ENCODE measurements around the gene ARHGEF4. TPM values are rescaled to one million over a fixed set of nuclear protein-coding genes. Genes with fewer than 3 reads are reported as not detected.
"Not testable (repeated sequence)": the region's sequence is repeated elsewhere in the genome, so short reads cannot be mapped to it uniquely, and the experiment has no call there.

The ARHGEF4 gene
- total RNA-seq, 2 donors from 2014 or later: 50.3 to 54.7 TPM

GRCh38 chr2:130898553-130898952 is 61.8 kb downstream of the ARHGEF4 start:
- TF ChIP-seq CTCF (conservative IDR thresholded peaks at IDR 0.05): no peak
- Histone ChIP-seq H3K4me3 (ENCODE audit: low read length) (no peak overlapping the region), H3K27me3 (ENCODE audit: control insufficient read depth, insufficient read depth, low read length, poor library complexity, severe bottlenecking) (peaks cover 17% of the 10 kb centered on the region), H3K27ac (ENCODE audit: low read depth, low read length) (no peak overlapping the region), H3K36me3 (ENCODE audit: control insufficient read depth, insufficient read depth, low read length) (no peaks in the 10 kb centered on the region), H3K4me1 (ENCODE audit: control insufficient read depth, insufficient read depth, low read length) (no peaks in the 10 kb centered on the region), H3K9ac (ENCODE audit: extremely low read depth, low read length, poor library complexity, severe bottlenecking) (no peak overlapping the region), H3K9me3 (ENCODE audit: control insufficient read depth, low read length) (no peaks in the 10 kb centered on the region)
- WGBS, 2 experiments (ENCODE audit: insufficient coverage in 1 of 2, insufficient read length in 1 of 2): 80 to 83% methylated on average over 1 to 4 of the region's 4 CpGs
- DNase-seq: no peak
- Mint-ChIP-seq H3K27ac (no peak overlapping the region), H3K27me3 (ENCODE audit: insufficient read depth) (peaks cover 14% of the 10 kb centered on the region), H3K4me3 (no peak overlapping the region), H3K36me3 (ENCODE audit: low read depth) (no peaks in the 10 kb centered on the region), H3K4me1 (peaks cover 5% of the 10 kb centered on the region), H3K9me3 (peaks cover 1% of the 10 kb centered on the region)

- no peak overlapping the region for H3K9ac ChIP-seq (ENCODE audit: extremely low read depth, low read length, poor library complexity, severe bottlenecking)
- Mint-ChIP-seq H3K9me3 (peaks cover 3% of the 10 kb centered on the region), H3K4me3 (no peak overlapping the region), H3K27me3 (ENCODE audit: insufficient read depth) (peaks cover 14% of the 10 kb centered on the region), H3K4me1 (peaks cover 5% of the 10 kb centered on the region), H3K36me3 (ENCODE audit: low read depth) (no peaks in the 10 kb centered on the region), H3K27ac (no peak overlapping the region)
- no peaks in the 10 kb centered on the region for H3K9me3 ChIP-seq (ENCODE audit: control insufficient read depth, low read length)
- H3K36me3 ChIP-seq (ENCODE audit: control insufficient read depth, insufficient read depth, low read length): no peaks in the 10 kb centered on the region
- no peak for DNase-seq
- no peaks in the 10 kb centered on the region for H3K4me1 ChIP-seq (ENCODE audit: control insufficient read depth, insufficient read depth, low read length)
- peaks cover 17% of the 10 kb centered on the region for H3K27me3 ChIP-seq (ENCODE audit: control insufficient read depth, insufficient read depth, low read length, poor library complexity, severe bottlenecking)
- no peak for TF ChIP-seq CTCF (conservative IDR thresholded peaks at IDR 0.05)
- no peak overlapping the region for H3K27ac ChIP-seq (ENCODE audit: low read depth, low read length)
- no peak overlapping the region for H3K4me3 ChIP-seq (ENCODE audit: low read length)
- WGBS, 2 experiments (ENCODE audit: insufficient coverage in 1 of 2, insufficient read length in 1 of 2): 82 to 87% methylated on average over 4 to 5 of the region's 5 CpGs
Observed at GRCh38 chr2:130899306-130899705, 62.6 kb downstream of the ARHGEF4 start.

GRCh38 chr2:130901061-130901460 is 64.3 kb downstream of the ARHGEF4 start:
- WGBS, 2 experiments (ENCODE audit: insufficient coverage in 1 of 2, insufficient read length in 1 of 2): 80 to 82% methylated on average over 3 of the region's 3 CpGs
- H3K9me3 Mint-ChIP-seq: peaks cover 10% of the 10 kb centered on the region

GRCh38 chr2:130901626-130902025 is 64.9 kb downstream of the ARHGEF4 start:
- peaks cover 17% of the 10 kb centered on the region for H3K27me3 ChIP-seq (ENCODE audit: control insufficient read depth, insufficient read depth, low read length, poor library complexity, severe bottlenecking)
- DNase-seq; H3K36me3 ChIP-seq (ENCODE audit: control insufficient read depth, insufficient read depth, low read length); H3K27ac Mint-ChIP-seq; H3K4me1 ChIP-seq (ENCODE audit: control insufficient read depth, insufficient read depth, low read length); H3K27ac ChIP-seq (ENCODE audit: low read depth, low read length); H3K9me3 ChIP-seq (ENCODE audit: control insufficient read depth, low read length); H3K4me3 ChIP-seq (ENCODE audit: low read length); H3K4me3 Mint-ChIP-seq; H3K36me3 Mint-ChIP-seq (ENCODE audit: low read depth); H3K9ac ChIP-seq (ENCODE audit: extremely low read depth, low read length, poor library complexity, severe bottlenecking); H3K4me1 Mint-ChIP-seq: not testable (repeated sequence)
- H3K27me3 Mint-ChIP-seq (ENCODE audit: insufficient read depth): peaks cover 14% of the 10 kb centered on the region
- H3K9me3 Mint-ChIP-seq: peaks cover 15% of the 10 kb centered on the region
- 90 to 96% methylated on average over 5 to 9 of the region's 9 CpGs for WGBS, 2 experiments (ENCODE audit: insufficient coverage in 1 of 2, insufficient read length in 1 of 2)

More at GRCh38 chr2:130901061-130901460, 64.3 kb downstream of the ARHGEF4 start:
- no peak for DNase-seq
- Mint-ChIP-seq H3K36me3 (ENCODE audit: low read depth) (no peaks in the 10 kb centered on the region), H3K4me3 (no peak overlapping the region), H3K4me1 (peaks cover 5% of the 10 kb centered on the region), H3K27me3 (ENCODE audit: insufficient read depth) (peaks cover 14% of the 10 kb centered on the region), H3K27ac (no peak overlapping the region)
- H3K9ac ChIP-seq (ENCODE audit: extremely low read depth, low read length, poor library complexity, severe bottlenecking): no peak overlapping the region
- peaks cover 4% of the 10 kb centered on the region for H3K9me3 ChIP-seq (ENCODE audit: control insufficient read depth, low read length)
- no peak overlapping the region for H3K27ac ChIP-seq (ENCODE audit: low read depth, low read length)
- H3K36me3 ChIP-seq (ENCODE audit: control insufficient read depth, insufficient read depth, low read length): no peaks in the 10 kb centered on the region
- peaks cover 17% of the 10 kb centered on the region for H3K27me3 ChIP-seq (ENCODE audit: control insufficient read depth, insufficient read depth, low read length, poor library complexity, severe bottlenecking)
- no peaks in the 10 kb centered on the region for H3K4me1 ChIP-seq (ENCODE audit: control insufficient read depth, insufficient read depth, low read length)
- H3K4me3 ChIP-seq (ENCODE audit: low read length): no peak overlapping the region
- no peak for TF ChIP-seq CTCF (conservative IDR thresholded peaks at IDR 0.05)
